ENCODE results near the gene PCDHGC3. TPM values are rescaled to one million over a fixed set of nuclear protein-coding genes. Genes with fewer than 3 reads are reported as not detected.
A peak's percentile ranks its signal among the peaks of the same experiment; 100 is the strongest.

PCDHGC3 gene
- total RNA-seq, 4 donors from 2014 or later: 30.0 to 73.4 (median 60.4) TPM

DNA sequence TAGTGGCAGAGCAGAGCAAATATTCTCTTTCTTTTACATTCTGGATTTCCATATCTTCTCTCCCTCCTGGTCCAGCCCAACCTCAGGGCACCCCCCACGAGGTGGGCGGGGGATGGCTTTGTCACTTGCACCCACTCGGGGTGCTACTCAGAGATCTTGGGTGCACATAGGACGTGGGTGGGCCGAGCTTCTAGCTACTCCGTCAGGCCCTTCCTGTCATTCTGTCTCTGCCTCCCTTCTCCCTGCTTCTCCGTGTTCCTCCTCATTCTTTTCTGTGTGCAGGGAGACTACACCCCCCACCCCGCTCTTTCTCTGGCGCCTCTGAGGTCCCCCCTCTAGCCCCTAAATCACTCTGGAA is 32.7 kb downstream of the PCDHGC3 start:
- WGBS: 49% methylated on average over 9 of the region's 9 CpGs
- H3K36me3 ChIP-seq: peaks cover 39% of the 10 kb centered on the region
- peak overlapping the region; percentile 83 for H3K27ac ChIP-seq
- H3K27me3 ChIP-seq: no peaks in the 10 kb centered on the region
- TF ChIP-seq POLR2A (IDR thresholded peaks at IDR 0.05) (no peak), EP300 (IDR thresholded peaks at IDR 0.05) (no peak), POLR2AphosphoS5 (IDR thresholded peaks at IDR 0.05) (no peak)
- TF ChIP-seq, protein P1, sequence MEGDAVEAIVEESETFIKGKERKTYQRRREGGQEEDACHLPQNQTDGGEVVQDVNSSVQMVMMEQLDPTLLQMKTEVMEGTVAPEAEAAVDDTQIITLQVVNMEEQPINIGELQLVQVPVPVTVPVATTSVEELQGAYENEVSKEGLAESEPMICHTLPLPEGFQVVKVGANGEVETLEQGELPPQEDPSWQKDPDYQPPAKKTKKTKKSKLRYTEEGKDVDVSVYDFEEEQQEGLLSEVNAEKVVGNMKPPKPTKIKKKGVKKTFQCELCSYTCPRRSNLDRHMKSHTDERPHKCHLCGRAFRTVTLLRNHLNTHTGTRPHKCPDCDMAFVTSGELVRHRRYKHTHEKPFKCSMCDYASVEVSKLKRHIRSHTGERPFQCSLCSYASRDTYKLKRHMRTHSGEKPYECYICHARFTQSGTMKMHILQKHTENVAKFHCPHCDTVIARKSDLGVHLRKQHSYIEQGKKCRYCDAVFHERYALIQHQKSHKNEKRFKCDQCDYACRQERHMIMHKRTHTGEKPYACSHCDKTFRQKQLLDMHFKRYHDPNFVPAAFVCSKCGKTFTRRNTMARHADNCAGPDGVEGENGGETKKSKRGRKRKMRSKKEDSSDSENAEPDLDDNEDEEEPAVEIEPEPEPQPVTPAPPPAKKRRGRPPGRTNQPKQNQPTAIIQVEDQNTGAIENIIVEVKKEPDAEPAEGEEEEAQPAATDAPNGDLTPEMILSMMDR (IDR thresholded peaks at IDR 0.05): no peak
- no peak for DNase-seq (ENCODE audit: low spot score in 2 of 2)
- no peaks in the 10 kb centered on the region for H3K9me3 ChIP-seq
- H3K4me3 ChIP-seq: peak overlapping the region; percentile 32
- H3K4me1 ChIP-seq: peaks cover 47% of the 10 kb centered on the region

DNA sequence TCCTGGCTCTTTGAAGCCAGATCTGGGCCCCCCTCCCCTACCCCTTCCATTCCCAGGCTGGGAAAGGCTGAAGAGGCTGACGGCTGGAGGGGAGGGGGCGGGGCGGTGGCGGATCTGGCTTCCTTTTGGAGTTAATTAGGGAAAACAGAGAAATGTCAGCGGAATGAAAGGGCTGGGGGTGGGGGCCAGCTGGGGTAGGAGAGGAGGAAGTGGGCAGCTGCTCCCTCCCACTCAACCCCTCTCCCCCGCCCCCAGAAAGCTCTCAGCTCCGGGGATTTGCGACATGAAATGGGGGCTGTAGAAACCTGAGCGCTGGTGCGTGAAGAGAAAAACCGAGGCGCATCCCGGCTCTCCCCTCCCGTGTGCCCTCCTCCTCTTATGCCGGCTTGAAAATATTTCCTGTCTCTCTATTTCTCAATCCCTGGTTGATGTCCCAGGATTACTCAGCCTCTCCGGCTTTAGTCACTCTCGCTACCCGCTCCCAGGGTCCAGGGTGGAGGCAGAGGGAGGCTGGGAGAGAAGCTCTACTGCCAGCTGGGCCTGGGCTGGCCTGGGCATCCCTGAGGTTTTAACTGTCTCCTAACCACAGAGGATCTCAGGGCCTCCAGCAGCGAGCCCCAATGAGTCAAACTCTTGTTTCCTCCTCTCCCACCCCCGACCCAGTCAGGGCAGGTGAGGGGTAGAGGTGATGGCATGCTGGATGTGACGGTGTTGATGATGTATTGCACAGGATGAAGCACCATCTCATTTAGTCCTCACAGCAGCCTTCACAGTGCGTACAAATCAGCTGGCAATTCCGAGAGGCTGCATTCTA is 33.2 kb downstream of the PCDHGC3 start:
- TF ChIP-seq, protein P1 (IDR thresholded peaks at IDR 0.05): no peak
- no peak for TF ChIP-seq POLR2A (IDR thresholded peaks at IDR 0.05)
- no peak for TF ChIP-seq POLR2AphosphoS5 (IDR thresholded peaks at IDR 0.05)
- no peak for TF ChIP-seq EP300 (IDR thresholded peaks at IDR 0.05)
- Histone ChIP-seq H3K27me3 (no peaks in the 10 kb centered on the region), H3K4me3 (peak overlapping the region; percentile 32), H3K27ac (peak overlapping the region; percentile 83), H3K4me1 (peaks cover 53% of the 10 kb centered on the region), H3K9me3 (no peaks in the 10 kb centered on the region), H3K36me3 (peaks cover 39% of the 10 kb centered on the region)
- peak in 1 of 2 donors; percentile 86 for DNase-seq (ENCODE audit: low spot score in 2 of 2)
- WGBS: 44% methylated on average over 18 of the region's 23 CpGs

DNA sequence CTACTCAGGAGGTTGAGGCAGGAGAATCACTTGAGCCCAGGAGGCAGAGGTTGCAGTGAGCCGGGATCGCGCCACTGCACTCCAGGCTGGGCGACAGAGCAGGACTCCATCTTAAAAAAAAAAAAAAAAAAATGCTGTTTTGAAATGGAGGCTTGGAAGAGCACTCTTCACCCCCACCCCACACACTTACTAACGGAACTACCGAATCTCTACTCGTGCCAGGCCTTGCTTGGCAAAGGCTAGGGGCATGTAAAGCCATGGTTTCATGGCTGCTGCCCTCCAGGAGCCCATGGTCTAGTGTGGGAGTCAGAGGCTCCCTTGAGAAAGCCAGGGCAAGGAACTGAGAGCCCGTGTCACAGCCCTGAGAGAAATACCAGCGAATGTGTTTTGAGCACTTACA is 34.4 kb downstream of the PCDHGC3 start:
- H3K27ac ChIP-seq: peak overlapping the region; percentile 83
- TF ChIP-seq POLR2A (IDR thresholded peaks at IDR 0.05) (no peak), EP300 (IDR thresholded peaks at IDR 0.05) (no peak), POLR2AphosphoS5 (IDR thresholded peaks at IDR 0.05) (no peak)
- TF ChIP-seq, protein P1 (IDR thresholded peaks at IDR 0.05): no peak
- H3K36me3 ChIP-seq: peaks cover 38% of the 10 kb centered on the region
- peaks cover 65% of the 10 kb centered on the region for H3K4me1 ChIP-seq
- DNase-seq (ENCODE audit: low spot score in 2 of 2): no peak
- H3K9me3 ChIP-seq: no peaks in the 10 kb centered on the region
- no peak overlapping the region for H3K4me3 ChIP-seq
- WGBS: 79% methylated on average over 9 of the region's 9 CpGs
- H3K27me3 ChIP-seq: no peaks in the 10 kb centered on the region

DNA sequence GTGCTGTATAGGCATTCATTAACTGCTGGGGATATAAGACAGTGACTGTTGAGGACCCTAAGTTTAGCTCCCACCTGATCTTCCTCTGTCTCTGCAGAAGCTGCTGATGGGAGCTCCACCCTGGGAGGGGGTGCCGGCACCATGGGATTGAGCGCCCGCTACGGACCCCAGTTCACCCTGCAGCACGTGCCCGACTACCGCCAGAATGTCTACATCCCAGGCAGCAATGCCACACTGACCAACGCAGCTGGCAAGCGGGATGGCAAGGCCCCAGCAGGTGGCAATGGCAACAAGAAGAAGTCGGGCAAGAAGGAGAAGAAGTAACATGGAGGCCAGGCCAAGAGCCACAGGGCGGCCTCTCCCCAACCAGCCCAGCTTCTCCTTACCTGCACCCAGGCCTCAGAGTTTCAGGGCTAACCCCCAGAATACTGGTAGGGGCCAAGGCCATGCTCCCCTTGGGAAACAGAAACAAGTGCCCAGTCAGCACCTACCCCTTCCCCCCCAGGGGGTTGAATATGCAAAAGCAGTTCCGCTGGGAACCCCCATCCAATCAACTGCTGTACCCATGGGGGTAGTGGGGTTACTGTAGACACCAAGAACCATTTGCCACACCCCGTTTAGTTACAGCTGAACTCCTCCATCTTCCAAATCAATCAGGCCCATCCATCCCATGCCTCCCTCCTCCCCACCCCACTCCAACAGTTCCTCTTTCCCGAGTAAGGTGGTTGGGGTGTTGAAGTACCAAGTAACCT is 35.3 kb downstream of the PCDHGC3 start:
- Histone ChIP-seq H3K4me3 (no peak overlapping the region), H3K36me3 (peaks cover 35% of the 10 kb centered on the region), H3K27ac (no peak overlapping the region), H3K27me3 (no peaks in the 10 kb centered on the region), H3K9me3 (no peaks in the 10 kb centered on the region), H3K4me1 (peaks cover 73% of the 10 kb centered on the region)
- TF ChIP-seq POLR2AphosphoS5 (IDR thresholded peaks at IDR 0.05) (no peak), POLR2A (IDR thresholded peaks at IDR 0.05) (no peak), EP300 (IDR thresholded peaks at IDR 0.05) (no peak)
- TF ChIP-seq, protein P1 (IDR thresholded peaks at IDR 0.05): no peak
- 92% methylated on average over 14 of the region's 14 CpGs for WGBS
- DNase-seq (ENCODE audit: low spot score in 2 of 2): no peak

DNA sequence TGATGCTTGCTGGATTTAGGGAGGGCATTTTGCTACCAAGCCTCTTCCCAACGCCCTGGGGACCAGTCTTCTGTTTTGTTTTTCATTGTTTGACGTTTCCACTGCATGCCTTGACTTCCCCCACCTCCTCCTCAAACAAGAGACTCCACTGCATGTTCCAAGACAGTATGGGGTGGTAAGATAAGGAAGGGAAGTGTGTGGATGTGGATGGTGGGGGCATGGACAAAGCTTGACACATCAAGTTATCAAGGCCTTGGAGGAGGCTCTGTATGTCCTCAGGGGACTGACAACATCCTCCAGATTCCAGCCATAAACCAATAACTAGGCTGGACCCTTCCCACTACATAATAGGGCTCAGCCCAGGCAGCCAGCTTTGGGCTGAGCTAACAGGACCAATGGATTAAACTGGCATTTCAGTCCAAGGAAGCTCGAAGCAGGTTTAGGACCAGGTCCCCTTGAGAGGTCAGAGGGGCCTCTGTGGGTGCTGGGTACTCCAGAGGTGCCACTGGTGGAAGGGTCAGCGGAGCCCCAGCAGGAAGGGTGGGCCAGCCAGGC is 36.1 kb downstream of the PCDHGC3 start:
- H3K27ac ChIP-seq: peak overlapping the region; percentile 93
- no peaks in the 10 kb centered on the region for H3K27me3 ChIP-seq
- peaks cover 79% of the 10 kb centered on the region for H3K4me1 ChIP-seq
- H3K36me3 ChIP-seq: peaks cover 37% of the 10 kb centered on the region
- H3K9me3 ChIP-seq: no peaks in the 10 kb centered on the region
- H3K4me3 ChIP-seq: no peak overlapping the region
- TF ChIP-seq POLR2AphosphoS5 (IDR thresholded peaks at IDR 0.05) (no peak), POLR2A (IDR thresholded peaks at IDR 0.05) (no peak), EP300 (IDR thresholded peaks at IDR 0.05) (no peak)
- TF ChIP-seq, protein P1 (IDR thresholded peaks at IDR 0.05): no peak
- 68% methylated on average over 4 of the region's 4 CpGs for WGBS
- DNase-seq (ENCODE audit: low spot score in 2 of 2): no peak
